NCI-H526 treated with DMSO at 0.1 percent for 48 hours (cell line): ENCODE measurements around the gene ONECUT1.
A peak's percentile ranks its signal among the peaks of the same experiment; 100 is the strongest.

Source experiments
- DNase-seq: peaks from one replicate; lab custom pipeline; 2025; lab: John Stamatoyannopoulos, UW

The ONECUT1 gene

GRCh38 chr15:52782514-52782913 lies 7.6 kb downstream of the ONECUT1 start:
- DNase-seq = no peak

- peak; percentile 34 for DNase-seq
Measured at GRCh38 chr15:52780172-52780980, 9.8 kb downstream of the ONECUT1 start.

- DNase-seq = no peak
Measured at GRCh38 chr15:52778457-52778856, 11.7 kb downstream of the ONECUT1 start.

GRCh38 chr15:52772766-52773165 lies 17.4 kb downstream of the ONECUT1 start:
- DNase-seq = no peak

- no peak for DNase-seq
Measured at GRCh38 chr15:52765785-52766184, 24.4 kb downstream of the ONECUT1 start.

- DNase-seq = no peak
Measured at GRCh38 chr15:52764731-52765130, 25.4 kb downstream of the ONECUT1 start.

- DNase-seq = no peak
Measured at GRCh38 chr15:52762621-52763020, 27.5 kb downstream of the ONECUT1 start.

GRCh38 chr15:52760562-52760961 lies 29.6 kb downstream of the ONECUT1 start:
- DNase-seq = no peak

- DNase-seq = no peak
Measured at GRCh38 chr15:52759969-52760368, 30.2 kb downstream of the ONECUT1 start.

GRCh38 chr15:52757496-52757895 lies 32.6 kb downstream of the ONECUT1 start:
- no peak for DNase-seq

- DNase-seq = no peak
Measured at GRCh38 chr15:52751522-52751921, 38.6 kb downstream of the ONECUT1 start.

GRCh38 chr15:52749258-52749657 lies 40.9 kb downstream of the ONECUT1 start:
- no peak for DNase-seq

- no peak for DNase-seq
Measured at GRCh38 chr15:52746162-52746757, 43.9 kb downstream of the ONECUT1 start.

GRCh38 chr15:52745326-52746161 lies 44.6 kb downstream of the ONECUT1 start:
- peak; percentile 96 for DNase-seq

- no peak for DNase-seq
Measured at GRCh38 chr15:52738311-52738710, 51.8 kb downstream of the ONECUT1 start.

- DNase-seq = no peak
Measured at GRCh38 chr15:52737720-52738119, 52.4 kb downstream of the ONECUT1 start.

- peak; percentile 65 for DNase-seq
Measured at GRCh38 chr15:52735231-52736089, 54.7 kb downstream of the ONECUT1 start.

- no peak for DNase-seq
Measured at GRCh38 chr15:52734329-52734728, 55.8 kb downstream of the ONECUT1 start.

GRCh38 chr15:52733696-52734255 lies 56.4 kb downstream of the ONECUT1 start:
- DNase-seq = no peak

- DNase-seq = no peak
Measured at GRCh38 chr15:52733088-52733487, 57.0 kb downstream of the ONECUT1 start.

GRCh38 chr15:52732551-52732950 lies 57.6 kb downstream of the ONECUT1 start:
- no peak for DNase-seq
